ENCODE measurements around the gene CRTC3. TPM values are rescaled to one million over a fixed set of nuclear protein-coding genes. Genes with fewer than 3 reads are reported as not detected.
"Not testable (repeated sequence)": the region's sequence is repeated elsewhere in the genome, so short reads cannot be mapped to it uniquely, and the experiment has no call there.

The CRTC3 gene
- total RNA-seq, 8 experiments from 2014 or later: 8.1 to 33.1 (median 11.8) TPM

GRCh38 chr15:90524018-90524803, 5.5 kb upstream of the CRTC3 start:
- 50 to 97% (median 86%) methylated on average over 2 to 6 of the region's 6 CpGs for WGBS, 10 experiments
- ATAC-seq (replicated peaks in 6 of 8): not testable (repeated sequence)

GRCh38 chr15:90529011-90529370, 732 bp upstream of the CRTC3 start:
- no CpG with 5 or more reads among the region's 15 CpGs for WGBS, 10 experiments
- no peak for ATAC-seq (replicated peaks in 6 of 8)
- no peak overlapping the region for H3K27ac ChIP-seq

More at GRCh38 chr15:90524018-90524803, 5.5 kb upstream of the CRTC3 start:
- H3K4me3 ChIP-seq; in situ Hi-C loops (cut with MboI; ENCODE audit: low pct_unique_long_range_greater_than_20kb in 2 of 9, low sequenced_read_pairs in 9 of 9, unreplicated experiment in 9 of 9); H3K4me1 ChIP-seq (replicated peaks in 1 of 2); H3K27ac ChIP-seq: not testable (repeated sequence)

DNA sequence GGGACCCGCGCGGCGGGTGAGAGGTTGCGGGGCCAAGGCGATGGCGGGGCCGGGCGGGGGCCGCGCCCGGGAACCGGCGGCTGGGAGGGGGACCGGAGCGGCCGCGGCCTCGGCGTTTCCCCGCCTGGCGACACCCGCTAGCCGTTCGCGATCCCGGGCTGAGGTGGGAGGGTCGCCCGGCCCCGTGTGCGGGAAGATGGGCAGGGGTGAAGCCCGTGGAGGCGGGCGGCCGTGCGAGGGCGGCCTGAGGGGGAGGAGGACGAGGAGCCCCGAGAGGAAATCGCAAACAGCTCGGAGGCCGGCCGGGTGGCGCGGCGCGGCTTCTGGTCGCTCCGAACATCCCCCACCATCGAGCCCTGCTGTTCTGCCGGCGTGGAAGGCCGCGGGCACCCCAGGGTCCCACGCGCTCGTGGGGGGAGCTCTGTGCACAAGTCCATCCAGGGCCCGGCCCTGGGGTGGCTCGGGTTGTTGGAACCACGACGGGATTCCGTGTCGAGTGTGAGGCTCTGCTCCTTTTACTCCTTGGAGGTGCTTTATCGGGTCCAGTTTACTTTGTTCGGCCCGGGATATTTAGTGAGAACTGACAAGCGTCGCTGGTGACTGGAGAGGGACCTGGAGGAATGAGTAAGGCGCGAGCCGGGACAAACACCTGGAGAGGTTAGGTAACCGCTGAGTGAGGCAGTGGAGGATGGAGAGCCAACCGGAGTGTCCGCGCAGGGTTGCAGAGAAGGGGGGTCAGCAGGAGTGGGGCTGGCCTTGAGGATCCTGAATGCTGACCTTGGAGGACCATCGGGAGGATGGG, 728 bp downstream of the CRTC3 start:
- peak overlapping the region; percentile 72 to 88 for H3K27ac ChIP-seq
- 0 to 6% (median 0%) methylated on average over 3 to 12 of the region's 76 CpGs; no CpG with 5 or more reads in 5 of the 10 experiments for WGBS, 10 experiments
- peak overlapping the region; percentile 48 to 61 (median 57) for H3K4me3 ChIP-seq
- peaks cover 6 to 10% of the 10 kb centered on the region in 2 donors for H3K4me1 ChIP-seq (replicated peaks in 1 of 2)
- in situ Hi-C loops (cut with MboI; ENCODE audit: low pct_unique_long_range_greater_than_20kb in 2 of 9, low sequenced_read_pairs in 9 of 9, unreplicated experiment in 9 of 9): no loop called here
- ATAC-seq (replicated peaks in 6 of 8): peak; percentile 48 to 66 (median 60)

More at GRCh38 chr15:90529011-90529370, 732 bp upstream of the CRTC3 start:
- in situ Hi-C loops (cut with MboI; ENCODE audit: low pct_unique_long_range_greater_than_20kb in 2 of 9, low sequenced_read_pairs in 9 of 9, unreplicated experiment in 9 of 9): no loop called here
- peak overlapping the region in 4 of 5 donors; percentile 48 to 61 (median 55) for H3K4me3 ChIP-seq
- peaks cover 6 to 10% of the 10 kb centered on the region in 2 donors for H3K4me1 ChIP-seq (replicated peaks in 1 of 2)

DNA sequence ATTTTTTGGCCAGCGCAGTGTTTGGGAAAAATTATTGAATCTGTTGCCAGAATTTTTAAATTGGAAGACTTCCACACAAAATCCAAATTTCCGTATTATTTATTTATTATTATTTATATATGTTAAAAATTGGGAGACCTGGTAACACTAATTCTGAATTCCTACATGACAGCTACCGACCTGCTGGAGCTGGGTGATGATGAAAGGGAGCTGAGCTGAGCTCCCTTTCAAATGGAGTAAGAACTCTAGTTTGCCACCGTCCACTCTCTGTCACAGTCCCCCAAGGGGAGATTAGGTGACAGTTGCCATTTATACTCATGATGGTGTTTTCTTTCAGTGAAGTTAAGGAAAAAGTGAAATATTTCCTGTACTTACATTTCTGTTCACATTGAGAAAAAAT, 1.4 kb downstream of the CRTC3 start:
- no peak overlapping the region for H3K27ac ChIP-seq
- peak overlapping the region; percentile 48 to 61 (median 57) for H3K4me3 ChIP-seq
- peaks cover 6 to 14% of the 10 kb centered on the region in 2 donors for H3K4me1 ChIP-seq (replicated peaks in 1 of 2)
- 0 to 80% (median 27%) methylated on average over 1 to 4 of the region's 4 CpGs; no CpG with 5 or more reads in 1 of the 10 experiments for WGBS, 10 experiments
- in situ Hi-C loops (cut with MboI; ENCODE audit: low pct_unique_long_range_greater_than_20kb in 2 of 9, low sequenced_read_pairs in 9 of 9, unreplicated experiment in 9 of 9): no loop called here
- no peak for ATAC-seq (replicated peaks in 6 of 8)

- 13 to 100% (median 100%) methylated on average over 1 to 3 of the region's 5 CpGs; no CpG with 5 or more reads in 4 of the 10 experiments for WGBS, 10 experiments
- Histone ChIP-seq H3K4me1 (replicated peaks in 1 of 2) (peaks cover 0 to 20% of the 10 kb centered on the region in 2 donors), H3K4me3 (no peak overlapping the region), H3K27ac (no peak overlapping the region)
- in situ Hi-C loops (cut with MboI; ENCODE audit: low pct_unique_long_range_greater_than_20kb in 2 of 9, low sequenced_read_pairs in 9 of 9, unreplicated experiment in 9 of 9): no loop called here
- ATAC-seq (replicated peaks in 6 of 8): no peak
These were observed 5.5 kb downstream of the CRTC3 start for GRCh38 chr15:90535254-90535653.

- Histone ChIP-seq H3K4me1 (replicated peaks in 1 of 2) (peaks cover 0 to 9% of the 10 kb centered on the region in 2 donors), H3K27ac (no peak overlapping the region), H3K4me3 (no peak overlapping the region)
- no peak for ATAC-seq (replicated peaks in 6 of 8)
- WGBS, 10 experiments: 51 to 100% (median 85%) methylated on average over 1 to 10 of the region's 10 CpGs; no CpG with 5 or more reads in 1 of the 10 experiments
- in situ Hi-C loops (cut with MboI; ENCODE audit: low pct_unique_long_range_greater_than_20kb in 2 of 9, low sequenced_read_pairs in 9 of 9, unreplicated experiment in 9 of 9): no loop called here
These were observed 10.1 kb downstream of the CRTC3 start for GRCh38 chr15:90539789-90540188.

DNA sequence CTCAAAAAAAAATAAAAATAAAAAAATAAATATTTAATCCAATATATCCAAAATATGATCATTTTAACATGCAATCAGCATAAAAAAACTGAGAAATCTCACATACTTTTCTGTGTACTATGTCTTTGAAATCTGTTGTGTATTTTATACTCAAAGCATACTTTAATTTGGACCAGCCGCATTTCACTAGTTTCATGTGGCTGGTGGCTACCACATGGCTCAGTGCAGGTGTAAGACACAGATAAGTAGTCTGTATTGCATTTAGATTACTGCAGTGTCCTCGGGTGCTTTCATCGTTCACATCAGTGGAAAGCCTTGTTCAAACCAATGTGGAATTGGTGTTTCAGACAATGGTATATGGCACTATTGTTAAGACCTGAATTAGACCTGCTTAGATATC, 11.0 kb downstream of the CRTC3 start:
- WGBS, 10 experiments: 0 to 100% (median 86%) methylated on average over 1 to 3 of the region's 3 CpGs; no CpG with 5 or more reads in 2 of the 10 experiments
- H3K27ac ChIP-seq: no peak overlapping the region
- in situ Hi-C loops (cut with MboI; ENCODE audit: low pct_unique_long_range_greater_than_20kb in 2 of 9, low sequenced_read_pairs in 9 of 9, unreplicated experiment in 9 of 9): no loop called here
- no peak for ATAC-seq (replicated peaks in 6 of 8)
- H3K4me1 ChIP-seq (replicated peaks in 1 of 2): peaks cover 0 to 9% of the 10 kb centered on the region in 2 donors
- H3K4me3 ChIP-seq: no peak overlapping the region

DNA sequence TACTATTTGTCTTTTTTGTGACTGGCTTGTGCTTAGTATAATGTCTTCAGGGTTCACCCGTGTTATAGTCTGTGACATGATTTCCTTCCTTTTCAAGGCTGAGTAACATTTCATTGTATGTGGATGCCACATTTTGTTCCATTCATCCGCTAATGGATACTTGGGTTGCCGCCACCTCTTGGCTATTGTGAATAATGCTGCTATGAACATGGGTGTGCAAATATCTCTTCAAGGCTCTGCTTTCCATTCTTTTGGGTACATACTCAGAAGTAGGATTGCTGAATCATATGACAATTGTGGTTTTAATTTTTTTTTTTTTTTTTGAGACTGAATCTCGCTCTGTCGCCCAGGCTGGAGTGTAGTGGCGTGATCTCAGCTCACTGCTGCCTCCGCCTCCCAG, 15.4 kb downstream of the CRTC3 start:
- Histone ChIP-seq H3K4me1 (replicated peaks in 1 of 2) (peaks cover 0 to 3% of the 10 kb centered on the region in 2 donors), H3K4me3 (no peak overlapping the region), H3K27ac (no peak overlapping the region)
- in situ Hi-C loops (cut with MboI; ENCODE audit: low pct_unique_long_range_greater_than_20kb in 2 of 9, low sequenced_read_pairs in 9 of 9, unreplicated experiment in 9 of 9): no loop called here
- no peak for ATAC-seq (replicated peaks in 6 of 8)
- 91 to 100% (median 100%) methylated on average over 1 to 7 of the region's 7 CpGs; no CpG with 5 or more reads in 2 of the 10 experiments for WGBS, 10 experiments

DNA sequence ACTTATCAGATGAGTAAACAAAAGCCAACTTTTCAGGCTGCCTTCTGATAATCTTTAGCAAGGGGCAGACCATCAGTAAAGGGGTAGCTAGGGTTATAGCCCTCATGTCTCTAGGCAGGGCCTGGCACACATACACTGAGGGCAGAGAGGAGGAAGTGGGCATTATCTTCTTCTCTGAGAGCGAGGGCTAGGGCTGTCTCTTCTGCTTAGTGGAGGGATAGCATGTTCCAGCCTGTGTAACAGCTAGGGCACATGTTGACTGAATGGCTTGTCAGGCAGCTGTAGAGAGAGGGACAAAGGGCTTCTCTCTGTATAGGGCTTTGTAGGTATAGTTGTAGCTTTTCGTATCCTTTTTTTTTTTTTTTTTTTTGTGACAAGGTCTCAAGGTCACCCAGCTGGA, 17.8 kb downstream of the CRTC3 start:
- no peak for ATAC-seq (replicated peaks in 6 of 8)
- in situ Hi-C loops (cut with MboI; ENCODE audit: low pct_unique_long_range_greater_than_20kb in 2 of 9, low sequenced_read_pairs in 9 of 9, unreplicated experiment in 9 of 9): no loop called here
- Histone ChIP-seq H3K4me1 (replicated peaks in 1 of 2) (peaks cover 0 to 3% of the 10 kb centered on the region in 2 donors), H3K27ac (no peak overlapping the region), H3K4me3 (no peak overlapping the region)
- WGBS, 10 experiments: 57 to 83% (median 80%) methylated on average over 1 to 2 of the region's 2 CpGs; no CpG with 5 or more reads in 6 of the 10 experiments

- Histone ChIP-seq H3K27ac (no peak overlapping the region), H3K4me1 (replicated peaks in 1 of 2) (peaks cover 0 to 2% of the 10 kb centered on the region in 2 donors), H3K4me3 (no peak overlapping the region)
- WGBS, 10 experiments: 48 to 100% (median 87%) methylated on average over 1 to 6 of the region's 6 CpGs
- in situ Hi-C loops (cut with MboI; ENCODE audit: low pct_unique_long_range_greater_than_20kb in 2 of 9, low sequenced_read_pairs in 9 of 9, unreplicated experiment in 9 of 9): no loop called here
- ATAC-seq (replicated peaks in 6 of 8): peak in 3 of 8 experiments; percentile 67 to 82 (median 80)
These were observed 21.2 kb downstream of the CRTC3 start for GRCh38 chr15:90550919-90551318.

DNA sequence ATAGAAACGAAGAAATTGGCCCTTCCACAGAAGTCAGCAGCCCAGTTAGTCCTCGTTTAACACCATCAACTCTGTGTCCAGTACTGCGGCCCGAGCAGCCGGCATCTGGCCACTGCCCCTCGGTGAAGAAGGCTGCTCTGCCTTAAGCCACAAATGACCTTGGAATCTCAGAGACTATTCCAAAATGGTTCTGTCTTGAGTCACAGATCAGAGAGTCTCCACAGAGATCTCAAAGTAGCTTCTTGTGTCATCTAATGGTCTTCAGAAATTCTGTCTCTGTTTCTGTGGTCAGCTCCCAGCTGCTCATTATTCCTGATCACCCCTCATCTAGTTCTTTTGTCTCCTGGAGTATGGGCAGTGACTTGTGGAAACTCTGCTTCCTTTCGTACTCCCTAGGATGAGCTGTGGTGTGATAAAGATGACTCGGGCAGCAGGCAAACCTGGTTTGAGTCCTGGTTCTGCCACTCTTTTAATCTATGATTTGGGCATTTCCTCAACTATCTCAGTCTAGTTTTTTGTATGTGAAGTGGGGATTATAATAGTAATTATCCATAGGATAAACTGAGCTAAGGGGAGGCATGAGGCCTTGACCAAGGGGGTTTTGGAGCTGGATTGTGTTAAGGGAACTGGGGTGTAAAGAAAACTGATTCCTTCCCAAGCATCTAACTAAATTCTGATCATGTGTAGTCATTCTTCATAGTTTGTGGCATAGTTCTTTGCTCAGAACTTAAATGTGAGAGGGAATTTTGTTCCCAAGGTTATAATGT, 22.6 kb downstream of the CRTC3 start:
- in situ Hi-C loops (cut with MboI; ENCODE audit: low pct_unique_long_range_greater_than_20kb in 2 of 9, low sequenced_read_pairs in 9 of 9, unreplicated experiment in 9 of 9): no loop called here
- H3K27ac ChIP-seq: no peak overlapping the region
- no peak overlapping the region for H3K4me3 ChIP-seq
- peaks cover 4 to 8% of the 10 kb centered on the region in 2 donors for H3K4me1 ChIP-seq (replicated peaks in 1 of 2)
- WGBS, 10 experiments: 10 to 100% (median 88%) methylated on average over 1 to 7 of the region's 8 CpGs; no CpG with 5 or more reads in 3 of the 10 experiments
- ATAC-seq (replicated peaks in 6 of 8): no peak

- 0 to 100% (median 67%) methylated on average over 1 of the region's 1 CpG; no CpG with 5 or more reads in 1 of the 10 experiments for WGBS, 10 experiments
- Histone ChIP-seq H3K4me3 (no peak overlapping the region), H3K4me1 (replicated peaks in 1 of 2) (peaks cover 10 to 13% of the 10 kb centered on the region in 2 donors), H3K27ac (no peak overlapping the region)
- in situ Hi-C loops (cut with MboI; ENCODE audit: low pct_unique_long_range_greater_than_20kb in 2 of 9, low sequenced_read_pairs in 9 of 9, unreplicated experiment in 9 of 9): no loop called here
- no peak for ATAC-seq (replicated peaks in 6 of 8)
These were observed 23.1 kb downstream of the CRTC3 start for GRCh38 chr15:90552929-90553211.

Measured in motor neuron (in vitro differentiated cells).